Transverse colon (tissue), 3 donors: Measurements from ENCODE around the gene SLX4.

Source experiments
- EP300 ChIP-seq: sonication (generic); formaldehyde crosslinking; IDR thresholded peaks from one replicate; pipeline ENCODE4 v1.6.1; 2017; ENCODE audit warnings: antibody characterized with exemption, low read depth
- POLR2A ChIP-seq: fragments of 450-650 bp; IDR thresholded peaks from one replicate; pipeline ENCODE4 v1.6.1; 2016; ENCODE audit warnings: antibody characterized with exemption, mild to moderate bottlenecking, moderate library complexity
- TF ChIP-seq, protein P1 (sequence below), 5 experiments: fragments of 200-600 bp in 3 of 5; fragments of 450-650 bp in 2 of 5; sonication (generic) in 3 of 5; IDR thresholded peaks; 1 replicate in 2 of 5; 2 replicates in 3 of 5; pipeline ENCODE4 v1.5.1; 2016 to 2017; ENCODE audit warnings: antibody characterized with exemption in 5 of 5, inconsistent platforms in 3 of 5, mild to moderate bottlenecking in 2 of 5, moderate library complexity in 1 of 5

DNA sequence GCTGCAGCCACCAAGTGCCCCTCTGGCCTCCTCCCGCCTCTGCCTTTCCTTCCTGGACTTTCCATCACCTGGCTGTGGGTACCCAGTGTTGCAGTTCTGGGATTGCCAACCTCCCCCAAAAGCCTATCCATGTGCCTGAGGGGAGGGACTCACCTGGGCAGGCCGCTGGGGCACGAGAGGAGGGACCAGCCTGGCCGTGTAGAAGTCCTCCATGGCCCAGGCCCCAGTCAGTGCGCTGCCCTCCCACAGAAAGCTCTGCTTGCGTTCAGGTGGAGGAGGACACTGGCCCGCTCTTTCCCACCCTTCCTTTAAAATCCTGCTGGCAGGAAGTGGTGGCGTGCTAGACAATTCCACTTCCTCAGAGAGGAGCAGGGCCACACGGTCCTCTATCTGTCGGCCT is 14.2 kb downstream of the SLX4 start:
- TF ChIP-seq, protein P1, sequence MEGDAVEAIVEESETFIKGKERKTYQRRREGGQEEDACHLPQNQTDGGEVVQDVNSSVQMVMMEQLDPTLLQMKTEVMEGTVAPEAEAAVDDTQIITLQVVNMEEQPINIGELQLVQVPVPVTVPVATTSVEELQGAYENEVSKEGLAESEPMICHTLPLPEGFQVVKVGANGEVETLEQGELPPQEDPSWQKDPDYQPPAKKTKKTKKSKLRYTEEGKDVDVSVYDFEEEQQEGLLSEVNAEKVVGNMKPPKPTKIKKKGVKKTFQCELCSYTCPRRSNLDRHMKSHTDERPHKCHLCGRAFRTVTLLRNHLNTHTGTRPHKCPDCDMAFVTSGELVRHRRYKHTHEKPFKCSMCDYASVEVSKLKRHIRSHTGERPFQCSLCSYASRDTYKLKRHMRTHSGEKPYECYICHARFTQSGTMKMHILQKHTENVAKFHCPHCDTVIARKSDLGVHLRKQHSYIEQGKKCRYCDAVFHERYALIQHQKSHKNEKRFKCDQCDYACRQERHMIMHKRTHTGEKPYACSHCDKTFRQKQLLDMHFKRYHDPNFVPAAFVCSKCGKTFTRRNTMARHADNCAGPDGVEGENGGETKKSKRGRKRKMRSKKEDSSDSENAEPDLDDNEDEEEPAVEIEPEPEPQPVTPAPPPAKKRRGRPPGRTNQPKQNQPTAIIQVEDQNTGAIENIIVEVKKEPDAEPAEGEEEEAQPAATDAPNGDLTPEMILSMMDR (IDR thresholded peaks at IDR 0.05), result no peak
- TF ChIP-seq POLR2A (no peak), EP300 (no peak)
